ENCODE data around the gene AKAP10.

DNA sequence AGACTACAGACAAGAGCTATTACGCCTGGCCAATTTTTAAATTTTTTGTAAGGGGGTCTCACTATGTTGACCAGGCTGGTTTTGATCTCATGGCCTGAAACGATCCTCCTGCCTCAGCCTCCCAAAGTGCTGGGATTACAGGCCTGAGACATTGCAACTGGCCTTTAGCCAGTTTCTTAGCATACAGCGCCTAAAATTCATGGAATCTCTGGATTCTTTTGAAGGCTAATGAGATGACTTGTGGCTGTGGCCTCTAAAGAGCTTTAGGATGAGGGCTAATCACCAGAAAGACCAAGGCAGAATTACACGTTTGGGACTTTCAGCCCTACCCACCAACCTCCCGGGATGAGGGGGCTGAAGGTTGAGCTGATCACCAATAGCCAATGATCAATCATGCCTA, 34.6 kb downstream of the AKAP10 start:
- no peak for TF ChIP-seq CTCF (IDR thresholded peaks at IDR 0.05)
- TF ChIP-seq POLR2A (IDR thresholded peaks at IDR 0.05): no peak
- TF ChIP-seq EP300 (IDR thresholded peaks at IDR 0.05): no peak
